ENCODE data around the gene STK32B. TPM values are rescaled to one million over a fixed set of nuclear protein-coding genes. Genes with fewer than 3 reads are reported as not detected.

STK32B gene
- total RNA-seq, 1 donor from 2014 or later = 2.5 TPM

- Mint-ChIP-seq H3K4me1 (ENCODE audit: low read depth, unreplicated experiment) (peaks cover 6% of the 10 kb centered on the region), H3K36me3 (ENCODE audit: unreplicated experiment) (peaks cover 4% of the 10 kb centered on the region), H3K9me3 (ENCODE audit: unreplicated experiment) (peaks cover 2% of the 10 kb centered on the region), H3K4me3 (ENCODE audit: unreplicated experiment) (no peak overlapping the region), H3K27ac (ENCODE audit: unreplicated experiment) (peak overlapping the region; percentile 20), H3K27me3 (ENCODE audit: unreplicated experiment) (peaks cover 5% of the 10 kb centered on the region)
- no peak for TF ChIP-seq CTCF (IDR thresholded peaks at IDR 0.05; ENCODE audit: partially characterized antibody, unreplicated experiment)
- no peak for DNase-seq
These were observed 452.2 kb downstream of the STK32B start for GRCh38 chr4:5503336-5503936.

GRCh38 chr4:5504486-5504885 is 453.2 kb downstream of the STK32B start:
- H3K27ac Mint-ChIP-seq (ENCODE audit: unreplicated experiment) = no peak overlapping the region
- H3K36me3 Mint-ChIP-seq (ENCODE audit: unreplicated experiment) = peaks cover 4% of the 10 kb centered on the region
- no peak for TF ChIP-seq CTCF (IDR thresholded peaks at IDR 0.05; ENCODE audit: partially characterized antibody, unreplicated experiment)
- no peak for DNase-seq
- peaks cover 2% of the 10 kb centered on the region for H3K9me3 Mint-ChIP-seq (ENCODE audit: unreplicated experiment)
- no peak overlapping the region for H3K4me3 Mint-ChIP-seq (ENCODE audit: unreplicated experiment)
- H3K27me3 Mint-ChIP-seq (ENCODE audit: unreplicated experiment) = peaks cover 5% of the 10 kb centered on the region
- peaks cover 6% of the 10 kb centered on the region for H3K4me1 Mint-ChIP-seq (ENCODE audit: low read depth, unreplicated experiment)

- H3K4me3 Mint-ChIP-seq (ENCODE audit: unreplicated experiment) = no peak overlapping the region
- TF ChIP-seq CTCF (IDR thresholded peaks at IDR 0.05; ENCODE audit: partially characterized antibody, unreplicated experiment) = no peak
- H3K36me3 Mint-ChIP-seq (ENCODE audit: unreplicated experiment) = peaks cover 11% of the 10 kb centered on the region
- no peak for DNase-seq
- no peaks in the 10 kb centered on the region for H3K4me1 Mint-ChIP-seq (ENCODE audit: low read depth, unreplicated experiment)
- H3K27ac Mint-ChIP-seq (ENCODE audit: unreplicated experiment) = no peak overlapping the region
- H3K9me3 Mint-ChIP-seq (ENCODE audit: unreplicated experiment) = peaks cover 6% of the 10 kb centered on the region
- H3K27me3 Mint-ChIP-seq (ENCODE audit: unreplicated experiment) = no peaks in the 10 kb centered on the region
These were observed 459.2 kb downstream of the STK32B start for GRCh38 chr4:5510504-5510903.

- no peak for TF ChIP-seq CTCF (IDR thresholded peaks at IDR 0.05; ENCODE audit: partially characterized antibody, unreplicated experiment)
These were observed 460.5 kb downstream of the STK32B start for GRCh38 chr4:5511791-5512190.

GRCh38 chr4:5515646-5516045 is 464.4 kb downstream of the STK32B start:
- DNase-seq = no peak
- Mint-ChIP-seq H3K4me1 (ENCODE audit: low read depth, unreplicated experiment) (no peaks in the 10 kb centered on the region), H3K27me3 (ENCODE audit: unreplicated experiment) (no peaks in the 10 kb centered on the region), H3K36me3 (ENCODE audit: unreplicated experiment) (peaks cover 11% of the 10 kb centered on the region), H3K4me3 (ENCODE audit: unreplicated experiment) (no peak overlapping the region), H3K27ac (ENCODE audit: unreplicated experiment) (no peak overlapping the region), H3K9me3 (ENCODE audit: unreplicated experiment) (peaks cover 6% of the 10 kb centered on the region)
- no peak for TF ChIP-seq CTCF (IDR thresholded peaks at IDR 0.05; ENCODE audit: partially characterized antibody, unreplicated experiment)

More at GRCh38 chr4:5511791-5512190, 460.5 kb downstream of the STK32B start:
- Mint-ChIP-seq H3K27me3 (ENCODE audit: unreplicated experiment) (no peaks in the 10 kb centered on the region), H3K4me3 (ENCODE audit: unreplicated experiment) (no peak overlapping the region), H3K27ac (ENCODE audit: unreplicated experiment) (no peak overlapping the region), H3K36me3 (ENCODE audit: unreplicated experiment) (peaks cover 11% of the 10 kb centered on the region), H3K9me3 (ENCODE audit: unreplicated experiment) (peaks cover 6% of the 10 kb centered on the region), H3K4me1 (ENCODE audit: low read depth, unreplicated experiment) (no peaks in the 10 kb centered on the region)
- DNase-seq = no peak

All from glutamatergic neuron (in vitro differentiated cells).